Cortex of kidney (tissue), 1 donor: ENCODE data around the gene ILKAP.

Source experiments
- DNase-seq: peaks from one replicate; lab custom pipeline; 2025; lab: John Stamatoyannopoulos, UW

The ILKAP gene

DNA sequence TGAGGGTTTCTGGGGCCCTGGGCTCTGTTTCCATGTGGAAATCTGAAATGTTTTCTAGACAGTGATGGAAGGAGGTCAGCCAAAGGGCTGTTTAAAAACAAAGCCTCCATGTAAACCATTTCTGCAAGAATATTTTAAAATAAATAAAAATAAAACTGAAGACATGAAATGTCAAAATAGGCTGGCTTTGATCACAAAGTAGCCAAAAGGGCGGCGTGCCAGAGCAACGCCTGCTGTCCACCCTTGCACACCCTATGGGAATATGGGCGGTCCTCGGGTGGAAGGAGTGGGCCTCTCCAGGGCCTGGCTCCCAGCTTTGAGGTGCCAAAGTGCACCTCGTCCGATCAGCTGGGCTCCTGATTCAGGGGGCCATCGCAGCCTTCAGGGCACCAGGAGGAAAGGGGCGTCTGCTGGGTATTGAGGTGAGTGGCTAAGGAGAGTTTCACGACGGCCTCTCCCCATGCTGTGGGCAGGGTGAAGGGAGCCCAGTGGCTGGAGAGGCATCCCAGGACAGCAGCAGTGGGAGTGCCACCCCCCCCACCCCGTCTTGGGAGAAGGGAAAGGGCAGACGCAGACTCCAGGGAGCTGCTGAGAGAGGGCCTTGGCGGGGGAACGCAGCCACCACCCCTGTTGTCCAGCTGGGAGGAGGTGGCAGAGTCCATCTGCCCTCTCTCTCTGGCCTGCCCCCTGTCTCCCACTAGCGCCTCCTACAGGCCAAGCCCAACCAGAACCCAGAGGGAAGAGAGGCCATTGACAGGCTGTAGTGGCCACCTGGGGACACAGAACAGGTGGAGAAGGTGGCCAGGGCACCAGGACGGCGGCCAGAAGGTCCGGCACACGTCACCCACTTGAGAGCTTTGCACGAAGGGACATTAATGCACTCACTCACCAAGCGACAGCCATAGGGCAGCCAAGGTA, 50.5 kb downstream of the ILKAP start:
- no peak for DNase-seq

DNA sequence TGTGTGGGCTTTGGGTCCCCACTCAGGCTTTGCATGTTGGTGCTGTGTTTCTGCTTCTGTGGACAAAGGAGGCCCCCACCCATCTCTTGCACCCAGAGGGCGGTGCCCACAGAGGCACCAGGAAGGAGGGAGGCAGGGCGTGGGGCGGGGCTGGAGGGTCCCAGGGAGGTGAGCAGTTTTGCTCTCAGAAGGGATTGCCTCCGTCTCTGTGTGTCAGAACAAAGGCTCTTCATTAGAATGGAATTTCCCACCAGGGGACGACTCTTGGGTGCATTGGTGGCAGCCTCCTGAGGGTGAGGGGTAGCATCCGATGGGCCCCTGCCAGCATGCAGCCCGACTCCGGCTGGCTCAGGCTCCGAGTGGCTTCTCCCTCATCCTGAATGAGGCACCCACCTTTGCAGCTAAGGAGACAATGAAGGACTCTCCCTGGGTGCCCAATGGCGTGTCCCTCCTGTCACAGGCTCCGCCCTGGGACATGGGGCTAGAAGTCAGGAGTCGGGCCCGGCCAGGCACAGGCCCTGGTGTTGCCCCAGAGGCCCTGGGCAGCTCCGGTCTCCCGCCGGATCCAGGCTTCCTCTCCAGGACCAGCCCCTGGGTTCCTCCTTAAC, 51.8 kb downstream of the ILKAP start:
- no peak for DNase-seq

DNA sequence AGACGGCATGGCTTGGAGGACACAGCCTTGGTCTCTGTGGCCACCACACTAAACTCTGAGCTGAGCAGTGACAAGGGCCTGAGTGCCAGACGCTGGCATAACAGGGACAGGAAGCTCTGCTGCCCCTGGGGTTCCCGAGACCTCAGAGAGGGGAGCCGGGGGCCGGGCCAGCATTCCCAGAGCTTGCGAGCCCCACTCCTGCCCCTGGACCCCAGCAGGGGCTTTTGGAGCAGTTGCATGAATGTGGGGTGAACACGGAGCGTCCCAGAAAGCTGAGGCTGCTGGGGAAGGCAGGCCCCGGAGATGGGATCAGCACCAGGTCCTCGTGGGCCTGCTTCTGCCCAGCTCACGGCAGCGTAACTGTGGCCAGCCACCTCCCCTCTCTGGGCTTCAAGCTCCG, 52.3 kb downstream of the ILKAP start:
- DNase-seq = no peak

DNA sequence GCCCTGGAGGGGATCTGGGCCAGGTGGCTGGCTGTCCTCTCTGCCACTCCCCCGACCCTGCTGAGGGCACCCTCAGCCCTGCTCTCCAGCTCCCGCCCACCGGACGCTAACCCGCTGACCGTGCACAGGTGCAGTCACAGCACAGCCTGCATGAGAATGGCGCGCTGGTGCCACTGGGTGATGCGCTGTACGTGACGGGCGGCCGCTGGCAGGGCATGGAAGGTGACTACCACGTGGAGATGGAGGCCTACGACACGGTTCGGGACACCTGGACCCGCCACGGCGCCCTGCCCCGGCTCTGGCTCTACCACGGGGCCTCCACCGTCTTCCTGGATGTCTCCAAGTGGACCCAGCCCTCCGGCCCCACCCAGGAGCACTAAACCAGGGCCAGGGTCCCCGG, 52.8 kb downstream of the ILKAP start:
- DNase-seq = no peak

DNA sequence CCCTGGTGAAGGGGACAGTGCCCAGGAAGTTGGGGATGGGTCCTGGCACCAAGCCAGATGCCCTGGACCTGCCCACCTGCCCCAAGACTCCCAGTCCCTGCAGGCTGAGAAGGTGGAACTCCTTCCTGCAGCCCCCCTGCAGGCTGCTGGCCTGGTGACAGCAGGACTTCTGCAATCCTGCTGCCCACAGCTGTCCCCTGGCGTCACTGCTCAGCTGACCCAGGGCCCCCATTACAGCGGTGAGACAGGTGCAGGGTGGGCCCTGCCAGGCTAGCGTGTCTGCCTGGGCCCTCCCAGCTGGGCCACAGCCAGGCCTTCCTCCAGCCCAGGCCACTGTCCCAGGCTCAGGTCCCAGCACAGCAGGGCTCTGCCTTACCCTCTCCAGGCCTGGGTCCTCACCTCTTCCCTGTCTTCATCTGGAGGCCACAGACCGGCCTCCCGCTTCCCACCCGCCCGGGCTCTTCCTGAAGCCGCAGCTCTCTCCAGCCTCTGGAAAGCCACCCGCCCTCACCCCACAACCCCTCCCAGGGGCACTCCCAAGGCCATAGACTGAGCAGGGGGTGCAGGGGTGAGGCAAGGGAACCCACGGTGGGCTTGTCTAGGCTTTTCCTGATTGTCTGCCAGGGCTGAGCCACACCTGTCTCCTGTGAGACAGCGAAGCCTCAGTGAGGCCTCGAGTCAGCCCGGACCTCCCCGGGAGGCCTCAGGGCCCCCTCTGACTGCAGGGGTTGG, 53.5 kb downstream of the ILKAP start:
- no peak for DNase-seq

DNA sequence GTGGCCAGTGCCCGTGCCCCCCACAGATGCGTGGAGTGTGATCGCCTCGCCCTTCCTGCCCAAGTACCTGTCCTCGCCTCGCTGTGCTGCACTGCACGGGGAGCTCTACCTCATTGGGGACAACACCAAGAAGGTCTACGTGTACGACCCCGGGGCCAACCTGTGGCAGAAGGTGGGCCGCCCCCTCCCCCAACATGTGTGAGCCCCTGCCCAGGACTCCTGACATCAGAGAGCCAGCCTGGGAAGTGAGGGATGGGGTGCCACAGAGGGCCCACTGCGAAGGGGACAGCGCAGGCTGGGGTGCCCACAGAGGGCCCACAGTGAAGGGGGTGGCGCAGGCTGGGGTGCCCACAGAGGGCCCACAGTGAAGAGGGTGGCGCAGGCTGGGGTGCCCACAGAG, 54.5 kb downstream of the ILKAP start:
- DNase-seq = no peak

DNA sequence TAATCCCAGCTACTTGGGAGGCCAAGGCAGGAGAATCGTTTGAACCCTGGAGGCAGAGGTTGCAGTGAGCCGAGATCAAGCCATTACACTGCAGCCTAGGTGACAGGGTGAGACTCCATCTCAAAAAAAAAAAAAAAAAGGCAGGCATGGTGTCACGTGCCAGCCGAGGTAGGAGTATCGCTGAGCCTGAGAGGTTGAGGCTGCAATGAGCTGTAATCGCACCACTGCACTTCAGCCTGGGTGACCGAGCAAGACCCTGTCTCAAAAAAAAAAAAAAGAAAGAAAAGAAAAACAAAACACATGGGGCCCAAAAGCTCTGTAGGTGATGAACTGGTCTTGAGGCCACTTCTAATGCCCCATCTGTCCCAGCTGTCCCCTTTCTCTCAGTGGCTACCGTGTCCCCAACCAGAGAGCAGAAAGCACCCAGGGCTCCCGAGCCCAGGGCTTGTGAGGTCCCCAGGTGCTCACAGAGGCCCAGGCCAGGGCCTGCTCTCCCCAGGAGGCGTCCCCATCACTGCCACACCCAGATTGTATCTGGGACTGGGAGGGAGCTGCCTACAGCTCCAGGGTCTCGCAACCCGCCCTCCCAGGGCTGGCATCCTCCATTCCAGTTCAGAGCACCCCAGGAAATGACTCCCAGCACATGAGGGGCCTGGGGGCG, 56.5 kb downstream of the ILKAP start:
- DNase-seq = no peak

DNA sequence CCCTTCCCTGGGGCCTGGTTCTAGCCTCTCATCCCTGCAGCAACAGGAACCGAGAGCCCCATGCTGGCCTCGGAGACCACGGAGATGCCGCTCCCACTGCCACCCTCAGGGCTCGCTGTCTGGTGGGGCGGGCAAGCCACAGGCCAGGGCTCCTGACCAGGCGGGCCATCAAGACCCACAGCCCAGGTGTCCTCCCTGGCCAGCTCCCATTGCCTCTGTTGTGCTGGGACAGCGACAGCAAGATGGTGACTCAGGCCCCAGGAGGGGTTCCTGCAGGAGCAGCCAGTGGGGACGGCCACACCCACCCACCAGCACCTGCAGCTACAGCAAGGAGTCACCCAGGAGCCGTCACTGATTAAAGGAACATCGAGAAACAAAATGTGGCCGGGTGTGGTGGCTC, 57.6 kb downstream of the ILKAP start:
- DNase-seq = no peak

DNA sequence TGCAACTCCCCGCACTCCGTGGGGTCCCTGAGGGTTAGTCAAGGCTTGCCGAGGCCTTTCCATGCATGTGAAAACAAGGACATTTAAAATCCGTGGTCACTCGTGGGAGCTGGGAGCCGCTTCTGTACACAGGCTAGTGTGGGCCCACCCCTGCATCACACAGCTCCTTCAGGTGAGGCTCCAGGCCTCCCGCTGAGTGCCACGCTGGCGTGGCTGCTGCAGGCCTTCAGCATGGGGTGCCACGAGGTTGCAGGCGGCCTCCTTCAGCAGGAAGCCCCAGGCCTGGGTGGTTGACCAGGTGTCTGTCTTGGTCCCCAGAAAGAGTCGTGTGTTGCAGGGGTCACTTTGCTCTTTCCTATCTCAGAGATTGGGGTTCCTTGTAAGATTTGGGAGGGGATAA, 58.4 kb downstream of the ILKAP start:
- no peak for DNase-seq

DNA sequence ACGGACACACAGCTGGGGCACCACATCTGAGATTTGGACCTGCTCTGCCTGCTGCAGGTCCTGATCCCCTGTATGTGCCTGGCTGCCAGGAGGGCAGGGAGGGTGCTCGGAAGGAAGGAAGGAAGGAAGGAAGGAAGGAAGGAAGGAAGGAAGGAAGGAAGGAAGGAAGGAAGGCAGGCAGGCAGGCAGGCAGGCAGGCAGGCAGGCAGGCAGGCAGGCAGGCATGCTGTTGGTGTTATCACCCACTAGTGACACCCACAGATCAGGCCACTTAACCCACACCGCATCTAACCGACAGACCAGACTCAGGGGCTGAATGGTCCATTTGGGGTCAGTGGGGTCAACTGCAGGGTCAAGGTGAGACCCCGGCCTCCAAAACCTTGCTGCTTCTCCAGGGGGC, 59.2 kb downstream of the ILKAP start:
- no peak for DNase-seq

DNA sequence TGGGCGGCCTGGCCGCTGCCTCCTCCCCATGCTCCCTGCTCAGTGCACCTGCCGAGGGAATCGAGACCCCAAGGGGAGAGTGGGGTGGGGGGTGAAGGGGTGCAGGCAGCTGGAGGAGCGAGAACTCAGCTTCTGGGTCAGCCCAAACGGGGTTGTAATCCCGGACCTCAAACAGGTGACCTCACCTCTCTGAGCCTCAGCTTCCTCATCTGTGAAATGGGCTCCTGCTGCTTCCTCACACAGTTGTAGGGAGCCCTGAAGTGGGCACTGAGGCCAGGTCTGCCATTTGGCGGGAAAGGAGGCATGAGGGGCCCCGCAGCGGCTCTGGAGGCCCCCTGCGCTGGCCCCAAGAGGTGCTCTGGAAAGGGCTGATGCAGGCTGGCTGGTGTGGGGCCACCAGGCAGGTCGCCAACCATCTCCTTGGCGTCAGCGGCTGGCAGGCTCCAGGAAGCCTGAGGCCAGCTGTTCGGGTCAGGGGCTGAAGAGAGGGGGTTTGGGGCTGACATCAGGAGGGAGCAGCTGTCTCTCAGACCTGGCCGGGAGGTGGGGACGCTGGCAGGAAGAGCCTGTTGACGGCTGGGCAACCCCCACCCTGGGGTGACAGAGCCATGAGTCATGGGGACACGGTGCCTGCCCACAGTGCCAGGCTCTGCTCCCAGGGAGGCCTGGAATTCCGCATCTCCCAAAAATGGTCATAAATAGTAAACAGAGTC, 60.1 kb downstream of the ILKAP start:
- no peak for DNase-seq

DNA sequence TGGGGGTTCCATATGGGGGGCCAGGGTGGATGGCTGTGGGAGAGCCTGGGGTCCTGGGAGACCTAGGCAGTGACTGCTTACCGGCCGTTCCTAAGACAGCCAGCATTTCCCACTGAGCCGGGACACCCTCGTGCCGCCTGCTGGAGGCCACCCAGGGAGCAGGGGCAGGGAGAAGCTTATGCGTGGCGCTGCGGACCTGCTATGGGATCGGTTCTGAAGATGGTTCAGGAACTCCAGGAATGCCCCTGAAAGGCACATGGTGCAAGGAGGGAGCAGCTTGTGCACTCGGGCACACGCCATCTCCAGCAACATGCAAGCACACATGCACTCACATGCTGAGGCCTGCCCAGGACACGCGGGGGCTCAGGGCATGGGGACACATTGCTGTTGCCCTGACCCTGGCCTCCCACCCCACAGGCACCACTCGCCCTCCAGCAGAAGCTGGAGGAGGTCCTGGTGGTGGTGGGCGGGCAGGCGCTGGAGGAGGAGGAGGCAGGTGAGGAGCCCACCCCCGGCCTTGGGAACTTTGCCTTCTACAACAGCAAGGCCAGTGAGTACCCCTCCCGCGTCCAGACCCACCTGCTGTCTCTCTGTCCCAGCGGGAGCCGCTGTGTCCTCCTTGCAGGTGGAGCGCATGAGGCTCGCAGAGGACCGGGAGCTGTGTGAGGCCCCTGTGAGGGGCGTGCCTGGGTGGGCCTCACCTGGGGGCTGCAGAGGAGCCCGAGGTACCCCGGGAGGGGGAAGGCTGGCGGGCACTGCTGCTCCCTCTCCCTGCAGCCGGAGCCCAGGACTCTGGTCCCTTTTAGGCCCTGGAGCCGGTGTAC, 60.9 kb downstream of the ILKAP start:
- DNase-seq = no peak

DNA sequence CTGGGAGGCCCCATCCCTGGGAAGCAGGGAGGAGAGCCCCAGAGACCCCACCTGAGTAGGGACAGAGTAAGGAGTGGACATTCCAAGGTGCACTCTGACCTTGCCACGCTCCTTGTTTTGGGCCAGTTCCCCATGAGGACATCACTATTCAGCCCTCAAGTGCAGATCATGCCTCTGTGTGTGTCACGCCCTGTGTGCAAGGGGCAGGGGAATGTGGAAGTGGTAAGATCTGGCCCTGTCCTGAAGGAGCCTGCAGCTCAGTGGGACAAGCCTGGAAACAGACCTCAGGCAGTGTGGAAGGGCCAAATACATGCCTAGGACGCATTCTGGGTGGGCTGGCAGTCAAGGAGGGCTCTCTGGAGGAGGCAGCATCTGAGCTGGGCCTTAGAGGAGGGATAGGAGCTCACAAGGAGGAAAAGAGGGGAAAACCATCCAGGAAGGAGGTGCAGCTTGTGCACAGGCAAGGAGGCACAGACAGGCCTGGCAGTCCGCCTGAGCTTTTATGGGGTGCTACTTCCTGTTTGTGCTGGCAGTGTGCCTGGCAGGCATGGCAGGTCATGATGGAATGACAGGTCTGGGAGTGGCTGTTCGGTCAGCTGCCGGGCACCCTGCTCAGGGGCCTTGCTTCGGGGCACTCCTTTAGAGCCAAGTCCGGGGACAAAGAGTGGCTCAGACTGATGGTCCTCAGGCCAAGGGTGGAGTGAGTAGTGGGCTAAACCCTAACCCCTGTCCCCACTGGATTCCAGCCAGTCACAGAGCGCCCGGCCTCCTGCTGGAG, 61.8 kb downstream of the ILKAP start:
- no peak for DNase-seq

DNA sequence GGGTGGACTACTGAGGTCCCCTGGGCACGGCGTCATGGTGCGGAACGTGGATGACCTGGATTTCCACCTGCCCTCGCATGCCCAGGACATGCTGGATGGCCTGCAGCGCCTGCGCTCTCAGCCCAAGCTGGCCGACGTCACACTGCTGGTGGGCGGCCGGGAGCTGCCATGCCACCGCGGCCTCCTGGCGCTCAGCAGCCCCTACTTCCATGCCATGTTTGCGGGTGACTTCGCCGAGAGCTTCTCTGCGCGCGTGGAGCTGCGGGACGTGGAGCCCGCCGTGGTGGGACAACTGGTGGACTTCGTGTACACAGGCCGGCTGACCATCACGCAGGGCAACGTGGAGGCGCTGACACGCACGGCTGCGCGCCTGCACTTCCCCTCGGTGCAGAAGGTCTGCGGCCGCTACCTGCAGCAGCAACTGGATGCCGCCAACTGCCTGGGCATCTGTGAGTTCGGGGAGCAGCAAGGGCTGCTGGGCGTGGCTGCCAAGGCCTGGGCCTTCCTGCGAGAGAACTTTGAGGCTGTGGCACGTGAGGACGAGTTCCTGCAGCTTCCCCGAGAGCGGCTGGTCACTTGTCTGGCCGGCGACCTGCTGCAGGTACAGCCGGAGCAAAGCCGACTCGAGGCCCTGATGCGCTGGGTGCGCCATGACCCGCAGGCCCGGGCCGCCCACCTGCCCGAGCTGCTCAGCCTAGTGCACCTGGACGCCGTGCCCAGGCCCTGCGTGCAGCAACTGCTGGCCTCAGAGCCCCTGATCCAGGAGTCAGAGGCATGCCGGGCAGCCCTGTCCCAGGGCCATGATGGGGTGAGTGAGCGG, 62.6 kb downstream of the ILKAP start:
- no peak for DNase-seq

DNA sequence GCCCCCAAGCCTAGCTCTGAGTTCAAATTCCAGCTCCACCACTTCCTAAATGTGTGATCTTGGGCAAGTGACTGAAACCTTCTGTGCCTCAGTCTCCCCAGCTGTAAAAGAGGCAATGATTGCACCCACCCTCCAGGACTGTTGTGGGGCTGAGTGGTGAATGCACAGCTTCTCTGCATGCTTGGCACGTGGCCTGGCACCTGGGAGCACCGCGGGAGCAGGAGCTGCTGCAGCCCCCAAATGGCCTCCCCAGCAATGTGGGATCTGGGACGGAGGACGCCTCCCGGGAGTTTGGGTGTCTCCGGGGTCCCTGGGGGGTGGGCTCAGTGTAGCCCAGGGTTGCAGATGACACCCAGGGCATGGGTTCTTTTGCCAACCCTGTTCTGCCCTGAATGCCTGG, 63.5 kb downstream of the ILKAP start:
- no peak for DNase-seq

DNA sequence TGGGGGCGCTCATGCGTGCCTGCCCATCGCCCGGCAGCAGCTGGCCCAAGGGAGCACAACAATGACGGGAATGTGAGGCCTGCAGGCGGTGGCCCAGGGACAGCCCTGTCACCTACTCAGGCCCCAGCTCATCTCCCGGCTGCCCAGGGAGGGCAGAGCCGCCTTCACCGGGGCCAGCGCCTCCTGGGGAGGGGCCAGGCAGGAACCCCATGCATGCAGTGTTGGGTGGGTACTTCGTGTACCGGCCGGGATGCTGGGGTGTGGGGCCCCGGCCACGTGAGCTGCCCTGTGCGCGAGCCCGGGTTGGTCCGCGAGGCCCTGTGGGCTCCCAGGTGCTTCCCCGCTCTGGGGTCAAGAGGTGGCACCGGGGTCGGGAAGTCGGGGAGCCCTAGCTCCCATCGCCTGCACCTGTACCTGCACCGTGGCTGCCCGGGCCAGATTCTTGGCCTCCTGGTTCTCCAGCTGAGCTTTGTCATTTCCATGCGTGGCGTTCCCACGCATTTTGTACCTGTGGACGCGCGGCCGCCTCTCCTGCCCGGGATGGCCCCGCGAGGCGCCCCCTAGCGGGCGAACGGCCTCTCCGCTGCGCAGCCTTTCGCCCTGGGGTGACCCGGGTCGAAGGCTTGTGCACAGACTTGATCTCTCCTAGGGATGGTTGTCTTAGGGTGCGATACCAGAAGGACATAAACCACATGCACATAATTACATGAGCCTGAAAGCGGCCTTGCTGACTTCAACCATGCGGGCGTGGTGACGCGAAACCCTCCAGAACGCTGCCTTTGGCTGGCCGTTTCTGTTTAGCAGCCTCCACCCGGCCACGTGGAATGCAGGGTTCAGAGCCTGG, 64.1 kb downstream of the ILKAP start:
- DNase-seq = no peak

DNA sequence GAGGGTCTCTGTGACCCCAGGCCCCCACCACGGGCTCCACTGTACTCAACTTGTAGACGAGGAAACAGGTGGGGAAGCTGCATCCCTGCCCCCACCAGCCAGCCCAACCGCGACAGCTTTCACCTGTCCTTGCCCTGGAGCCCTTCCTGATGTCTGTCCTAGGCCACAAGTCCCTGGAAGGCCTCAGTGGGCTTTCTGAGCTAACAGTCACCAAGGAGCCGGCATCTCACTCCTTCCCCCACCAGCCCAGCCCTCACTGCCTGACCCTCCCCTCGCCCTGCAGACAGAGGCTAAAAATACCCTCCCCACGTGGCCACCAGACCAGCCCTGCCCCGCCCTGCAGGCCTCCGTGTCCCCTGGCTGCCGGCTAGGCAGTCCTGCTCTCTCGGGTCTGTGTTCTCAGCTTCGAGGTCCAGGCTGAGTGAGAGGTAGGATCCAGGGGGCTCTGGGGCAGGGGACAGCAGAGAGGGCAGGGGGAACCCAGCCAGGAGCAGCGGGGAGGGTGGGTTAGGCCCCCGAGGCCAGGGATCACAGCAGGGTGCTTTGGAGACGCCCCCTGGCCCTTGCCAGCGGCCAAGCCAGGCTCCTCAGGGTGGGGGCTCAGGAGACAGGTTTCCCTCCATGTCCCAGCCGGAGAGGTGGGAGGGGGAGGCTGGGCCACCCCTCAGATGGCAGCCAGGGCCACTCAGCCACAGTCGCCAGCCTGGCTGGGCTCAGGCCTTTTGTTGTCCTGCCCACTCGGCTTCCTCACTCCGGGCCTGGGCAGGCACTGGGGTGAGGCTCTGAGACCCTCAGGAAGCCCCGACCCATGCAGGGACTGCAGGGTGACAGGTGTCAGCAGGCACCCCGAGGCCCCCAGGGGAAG, 64.9 kb downstream of the ILKAP start, which contains the start of gene KLHL30:
Gene KLHL30, plus strand, starts transcription at position 338 of the 865 bp plus-strand sequence. CDS start 2,087 bp downstream, outside the sequence.
- no peak for DNase-seq
